Stimulated activated CD4-positive, alpha-beta T cell treated with anti-CD3 and anti-CD28 coated beads, Interleukin-2, amount 100 ng/mL, for 4 hours (primary cell): ENCODE measurements around the gene AANAT.
"Not testable (repeated sequence)": the region's sequence is repeated elsewhere in the genome, so short reads cannot be mapped to it uniquely, and the experiment has no call there.

Experiments
- DNase-seq: peaks from one replicate; pipeline ENCODE4 v3.0.0-alpha.2; 2020; ENCODE audit warnings: low read depth

AANAT gene

DNA sequence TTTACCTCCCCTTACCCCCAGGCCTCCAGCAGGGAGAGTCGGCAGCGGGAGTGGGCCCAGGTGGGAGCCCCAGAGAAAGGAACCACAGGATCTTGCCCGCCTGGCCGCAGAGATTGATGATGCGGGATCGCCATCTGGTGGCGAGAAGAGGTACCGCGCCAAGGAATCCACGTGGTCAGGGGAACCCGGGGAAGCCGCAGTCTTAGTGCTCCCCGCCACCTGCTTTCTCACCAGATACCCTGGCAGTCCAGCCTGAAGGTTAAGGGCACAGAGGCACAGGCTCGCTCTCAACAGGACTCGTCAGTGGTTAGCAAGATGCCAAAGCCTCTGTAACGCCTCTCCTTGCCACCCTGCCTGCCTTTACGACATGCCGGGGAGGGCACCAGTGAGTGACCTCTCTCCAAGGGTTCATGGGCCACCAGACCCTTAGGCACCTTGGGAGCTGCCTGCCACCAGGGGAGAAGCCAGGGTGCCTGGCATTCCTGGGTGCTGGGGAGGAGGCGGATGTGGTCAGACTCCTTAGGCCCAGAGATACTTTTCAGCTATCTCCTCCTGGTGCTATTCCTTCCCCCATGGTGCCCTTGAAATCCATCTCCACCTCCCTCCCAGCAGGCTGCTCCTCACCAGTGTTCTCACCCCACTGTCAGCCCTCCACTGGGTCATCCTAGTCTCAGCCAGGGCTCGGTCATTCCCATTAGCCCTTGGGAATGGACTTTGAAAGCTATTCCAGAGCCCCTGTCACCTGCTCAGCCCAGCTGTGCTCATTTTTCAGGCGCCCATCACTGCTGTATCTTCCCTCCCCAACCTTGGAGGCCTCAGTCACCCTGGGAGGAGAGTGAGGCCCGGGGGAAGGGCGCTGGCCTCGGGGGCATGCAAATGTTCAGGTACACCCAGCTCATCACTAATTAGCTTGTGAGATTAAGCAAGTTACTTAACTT is 39.3 kb downstream of the AANAT start:
- peak; percentile 79 for DNase-seq

DNA sequence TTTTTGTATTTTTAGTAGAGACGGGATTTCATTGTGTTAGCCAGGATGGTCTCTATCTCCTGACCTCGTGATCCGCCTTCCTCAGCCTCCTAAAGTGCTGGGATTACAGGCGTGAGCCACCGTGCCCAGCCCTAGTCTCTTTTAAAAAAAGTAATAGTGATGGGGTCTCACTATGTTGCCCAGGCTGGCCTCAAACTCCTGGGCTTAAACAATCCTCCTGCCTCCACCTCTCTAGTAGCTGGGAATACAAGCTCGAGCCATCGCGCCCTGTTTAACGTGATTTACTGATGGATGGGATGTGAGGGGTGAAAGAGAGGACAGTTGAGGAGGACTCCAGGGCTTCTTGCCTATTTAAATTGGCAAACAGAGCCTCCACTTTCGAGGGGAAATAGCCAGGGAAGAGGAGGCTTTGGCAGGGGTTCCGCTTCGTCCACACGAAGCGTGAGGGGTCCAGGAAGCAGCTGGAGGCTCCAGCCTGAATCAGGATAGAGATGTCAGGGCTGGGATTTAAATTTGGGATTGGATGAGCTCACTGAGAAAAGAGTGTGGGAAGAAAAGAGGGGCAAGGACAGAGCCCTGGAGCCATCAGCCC is 41.2 kb downstream of the AANAT start:
- DNase-seq, result not testable (repeated sequence)

- DNase-seq, result no peak
These were observed 43.4 kb downstream of the AANAT start for GRCh38 chr17:76510831-76511244.

DNA sequence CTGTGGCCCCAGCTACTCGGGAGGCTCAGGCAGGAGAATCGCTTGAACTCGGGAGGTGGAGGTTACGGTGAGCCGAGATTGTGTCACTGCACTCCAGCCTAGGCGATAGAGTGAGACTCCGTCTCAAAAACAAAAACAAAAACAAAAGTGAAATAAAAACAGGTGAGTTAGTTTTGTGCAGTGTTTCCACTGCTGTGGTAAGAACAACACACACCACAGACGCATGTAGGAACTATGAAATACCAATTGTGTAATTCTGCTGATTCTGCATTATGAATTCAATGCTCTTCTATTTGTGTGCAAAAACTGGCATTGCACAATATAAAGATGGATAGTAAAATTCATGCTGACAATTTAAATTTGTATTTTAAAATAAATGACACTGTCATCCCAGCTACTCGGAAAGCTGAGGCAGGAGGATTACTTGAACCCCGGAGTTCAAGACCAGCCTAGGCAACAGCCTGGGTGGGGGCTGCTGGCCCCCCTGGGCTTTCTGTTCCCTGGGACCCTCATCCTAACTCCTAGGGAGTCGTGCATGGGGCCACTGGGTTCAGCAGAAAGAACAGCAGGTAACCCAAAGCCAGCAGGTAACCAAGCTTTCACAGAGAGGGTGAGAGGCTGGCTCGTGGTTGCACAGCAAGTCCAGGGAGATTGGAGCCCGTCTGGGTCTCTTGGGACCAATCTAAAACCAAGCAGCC is 44.4 kb downstream of the AANAT start:
- DNase-seq, result no peak

DNA sequence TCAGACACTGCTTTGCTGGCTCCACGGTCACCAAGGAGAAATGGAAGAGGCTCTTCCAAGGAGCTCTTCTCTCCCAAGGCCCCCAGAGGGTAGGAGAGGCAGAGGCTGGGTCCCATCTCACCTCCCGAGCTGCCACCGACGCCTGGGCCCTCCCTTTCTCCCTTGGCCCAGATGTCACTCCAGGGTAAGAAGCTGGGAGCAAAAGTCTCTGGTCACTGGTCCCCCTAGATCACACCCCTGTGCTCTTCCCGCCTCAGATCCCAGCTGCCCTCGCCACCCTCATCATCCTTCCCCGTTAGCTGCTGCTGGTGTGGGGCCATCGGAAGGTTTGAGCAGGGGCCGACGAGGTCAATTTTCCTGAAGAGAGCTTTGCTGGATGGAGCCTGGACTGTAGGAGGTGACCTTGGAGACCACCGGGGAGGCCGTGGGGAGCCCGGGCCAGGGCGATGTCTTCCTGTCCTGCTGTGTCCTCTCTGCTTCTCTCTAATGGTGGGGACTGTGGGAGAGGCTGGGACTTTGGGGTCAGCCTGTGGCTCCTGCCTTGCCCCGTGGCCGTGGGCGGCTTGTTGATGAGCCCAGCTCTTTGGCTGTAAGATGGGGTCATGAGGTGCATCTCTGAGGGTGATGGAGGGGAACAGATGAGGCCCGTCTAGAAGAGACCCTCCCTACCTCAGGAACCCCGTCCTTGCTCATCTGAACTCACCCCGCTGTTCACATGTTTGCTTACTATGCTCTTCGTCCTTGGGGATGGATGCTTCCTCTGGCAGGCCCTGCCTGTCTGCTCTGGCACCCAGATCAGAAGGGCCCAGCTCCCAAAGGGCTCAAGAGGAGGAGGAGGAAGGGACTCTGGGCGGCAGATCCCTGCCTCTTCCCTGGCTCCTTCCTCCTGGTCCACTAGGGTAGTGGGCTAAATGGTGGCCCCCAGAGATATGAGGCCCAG is 45.2 kb downstream of the AANAT start:
- DNase-seq, result no peak

GRCh38 chr17:76513306-76513692 is 45.9 kb downstream of the AANAT start:
- no peak for DNase-seq

GRCh38 chr17:76514355-76514754 is 47.0 kb downstream of the AANAT start:
- DNase-seq, result not testable (repeated sequence)

- DNase-seq, result peak; percentile 56
These were observed 48.0 kb downstream of the AANAT start for GRCh38 chr17:76515274-76515949.

- DNase-seq, result no peak
These were observed 50.2 kb downstream of the AANAT start for GRCh38 chr17:76517638-76518038.

GRCh38 chr17:76519048-76519966 is 51.9 kb downstream of the AANAT start:
- no peak for DNase-seq
